ENCODE data around the gene NOX5.

The NOX5 gene

GRCh38 chr15:68979816-68980215, 34.7 kb upstream of the NOX5 start:
- DNase-seq (ENCODE audit: low spot score) = no peak
- no peak for TF ChIP-seq CTCF (IDR thresholded peaks at IDR 0.05; ENCODE audit: extremely low read depth, missing control alignments)

GRCh38 chr15:68980786-68981185, 33.7 kb upstream of the NOX5 start:
- no peak for DNase-seq (ENCODE audit: low spot score)
- no peak for TF ChIP-seq CTCF (IDR thresholded peaks at IDR 0.05; ENCODE audit: extremely low read depth, missing control alignments)

GRCh38 chr15:68981941-68982340, 32.6 kb upstream of the NOX5 start:
- no peak for TF ChIP-seq CTCF (IDR thresholded peaks at IDR 0.05; ENCODE audit: extremely low read depth, missing control alignments)
- DNase-seq (ENCODE audit: low spot score) = no peak

- TF ChIP-seq CTCF (IDR thresholded peaks at IDR 0.05; ENCODE audit: extremely low read depth, missing control alignments) = no peak
- DNase-seq (ENCODE audit: low spot score) = no peak
Measured at GRCh38 chr15:68982976-68983563, 31.4 kb upstream of the NOX5 start.

- DNase-seq (ENCODE audit: low spot score) = no peak
- TF ChIP-seq CTCF (IDR thresholded peaks at IDR 0.05; ENCODE audit: extremely low read depth, missing control alignments) = no peak
Measured at GRCh38 chr15:68983961-68984481, 30.5 kb upstream of the NOX5 start.

- DNase-seq (ENCODE audit: low spot score) = no peak
- TF ChIP-seq CTCF (IDR thresholded peaks at IDR 0.05; ENCODE audit: extremely low read depth, missing control alignments) = no peak
Measured at GRCh38 chr15:68984586-68984985, 29.9 kb upstream of the NOX5 start.

GRCh38 chr15:68985361-68985891, 29.1 kb upstream of the NOX5 start:
- no peak for DNase-seq (ENCODE audit: low spot score)
- TF ChIP-seq CTCF (IDR thresholded peaks at IDR 0.05; ENCODE audit: extremely low read depth, missing control alignments) = no peak
